GM19023 (cell line): ENCODE results near the gene AP2A2.
"Not testable (repeated sequence)": the region's sequence is repeated elsewhere in the genome, so short reads cannot be mapped to it uniquely, and the experiment has no call there.

Experiments
- ATAC-seq: cut with Tn5 transposase; IDR thresholded peaks from one replicate; pipeline ENCODE4 v1.9.1; 2021; ENCODE audit warnings: mild to moderate bottlenecking, moderate library complexity; ENCODE audit not compliant: unreplicated experiment

Gene AP2A2

GRCh38 chr11:972523-973211, 47.0 kb downstream of the AP2A2 start:
- no peak for ATAC-seq

GRCh38 chr11:973237-973636, 47.6 kb downstream of the AP2A2 start:
- no peak for ATAC-seq

- ATAC-seq, result not testable (repeated sequence)
Measured at GRCh38 chr11:975376-975775, 49.7 kb downstream of the AP2A2 start.

- ATAC-seq, result no peak
Measured at GRCh38 chr11:975827-976226, 50.2 kb downstream of the AP2A2 start.

GRCh38 chr11:976431-977160, 50.9 kb downstream of the AP2A2 start:
- ATAC-seq, result no peak

- no peak for ATAC-seq
Measured at GRCh38 chr11:977830-978720, 52.4 kb downstream of the AP2A2 start.

- ATAC-seq, result no peak
Measured at GRCh38 chr11:978781-979180, 53.1 kb downstream of the AP2A2 start.

GRCh38 chr11:980438-981357, 55.0 kb downstream of the AP2A2 start:
- ATAC-seq, result no peak

GRCh38 chr11:981764-982163, 56.1 kb downstream of the AP2A2 start:
- ATAC-seq, result no peak

- no peak for ATAC-seq
Measured at GRCh38 chr11:984546-984945, 58.9 kb downstream of the AP2A2 start.

GRCh38 chr11:985406-985805, 59.7 kb downstream of the AP2A2 start:
- ATAC-seq, result no peak

GRCh38 chr11:985848-986247, 60.2 kb downstream of the AP2A2 start:
- ATAC-seq, result no peak

GRCh38 chr11:986270-986951, 60.7 kb downstream of the AP2A2 start:
- no peak for ATAC-seq

- ATAC-seq, result no peak
Measured at GRCh38 chr11:986952-987305, 61.3 kb downstream of the AP2A2 start.

GRCh38 chr11:987671-988070, 62.0 kb downstream of the AP2A2 start:
- ATAC-seq, result no peak

GRCh38 chr11:990101-990500, 64.4 kb downstream of the AP2A2 start:
- ATAC-seq, result no peak

- ATAC-seq, result no peak
Measured at GRCh38 chr11:991034-991433, 65.4 kb downstream of the AP2A2 start.

GRCh38 chr11:991711-992307, 66.1 kb downstream of the AP2A2 start:
- ATAC-seq, result no peak

GRCh38 chr11:992577-992976, 66.9 kb downstream of the AP2A2 start:
- ATAC-seq, result no peak
